Choroid plexus epithelial cell (primary cell): ENCODE data around the gene ACOX3.

Experiments used
- DNase-seq: peaks from one replicate; pipeline ENCODE4 v3.0.0-alpha.2; 2010; ENCODE audit warnings: low read depth
- H3K4me3 ChIP-seq: 2 replicates; pipeline ENCODE4 v1.5.1; 2011; ENCODE audit warnings: low read depth, mild to moderate bottlenecking, control low read depth, low read length, moderate library complexity
- CTCF ChIP-seq: conservative IDR thresholded peaks from 2 replicates; pipeline ENCODE4 v1.5.1; 2011; ENCODE audit warnings: low read depth, mild to moderate bottlenecking, control low read depth, inconsistent platforms, low read length, moderate library complexity

ACOX3 gene

GRCh38 chr4:8373973-8374545 is 66.5 kb downstream of the ACOX3 start:
- no peak for TF ChIP-seq CTCF
- no peak for DNase-seq
- H3K4me3 ChIP-seq: no peak overlapping the region

- no peak overlapping the region for H3K4me3 ChIP-seq
- DNase-seq: no peak
- no peak for TF ChIP-seq CTCF
These were observed 67.1 kb downstream of the ACOX3 start for GRCh38 chr4:8373270-8373972.

GRCh38 chr4:8372506-8372905 is 68.0 kb downstream of the ACOX3 start:
- no peak overlapping the region for H3K4me3 ChIP-seq
- no peak for DNase-seq
- TF ChIP-seq CTCF: no peak

- no peak for TF ChIP-seq CTCF
- DNase-seq: no peak
These were observed 68.9 kb downstream of the ACOX3 start for GRCh38 chr4:8371596-8371995.

GRCh38 chr4:8370835-8371595 is 69.5 kb downstream of the ACOX3 start:
- H3K4me3 ChIP-seq: no peak overlapping the region
- DNase-seq: no peak
- TF ChIP-seq CTCF: no peak

More at GRCh38 chr4:8371596-8371995, 68.9 kb downstream of the ACOX3 start:
- no peak overlapping the region for H3K4me3 ChIP-seq

- no peak overlapping the region for H3K4me3 ChIP-seq
- TF ChIP-seq CTCF: no peak
- no peak for DNase-seq
These were observed 70.3 kb downstream of the ACOX3 start for GRCh38 chr4:8370106-8370787.
